NCI-H748 treated with DMSO at 0.1 percent for 48 hours (cell line): ENCODE data around the gene MKLN1.
"Not testable (repeated sequence)": the region's sequence is repeated elsewhere in the genome, so short reads cannot be mapped to it uniquely, and the experiment has no call there.

ENCODE experiments used
- DNase-seq: peaks from one replicate; lab custom pipeline; 2025; lab: John Stamatoyannopoulos, UW

Gene MKLN1

DNA sequence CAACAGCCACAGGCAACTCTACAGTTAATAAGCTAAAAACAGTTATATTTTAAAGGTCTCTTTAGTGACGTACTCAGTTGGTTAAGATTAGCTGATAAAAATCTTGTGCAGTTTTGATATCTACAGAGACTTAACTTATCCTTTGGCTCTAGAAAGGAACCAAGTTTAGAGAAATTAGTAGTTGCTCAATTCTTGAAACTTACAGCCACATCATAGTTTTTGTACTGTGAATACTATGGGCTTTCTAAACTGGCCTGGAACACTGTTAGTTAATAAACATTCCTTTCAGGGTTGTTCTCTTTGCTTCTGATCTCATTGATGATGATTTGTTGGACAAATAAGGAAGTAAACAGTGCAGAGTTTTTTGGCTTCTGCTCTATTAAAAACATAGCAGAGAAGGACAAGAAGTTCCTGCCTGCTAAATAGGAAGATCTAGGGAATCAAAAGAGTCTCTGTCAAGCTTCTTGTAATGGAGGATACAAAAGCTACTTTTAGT lies 73.1 kb downstream of the MKLN1 start:
- DNase-seq, result no peak

DNA sequence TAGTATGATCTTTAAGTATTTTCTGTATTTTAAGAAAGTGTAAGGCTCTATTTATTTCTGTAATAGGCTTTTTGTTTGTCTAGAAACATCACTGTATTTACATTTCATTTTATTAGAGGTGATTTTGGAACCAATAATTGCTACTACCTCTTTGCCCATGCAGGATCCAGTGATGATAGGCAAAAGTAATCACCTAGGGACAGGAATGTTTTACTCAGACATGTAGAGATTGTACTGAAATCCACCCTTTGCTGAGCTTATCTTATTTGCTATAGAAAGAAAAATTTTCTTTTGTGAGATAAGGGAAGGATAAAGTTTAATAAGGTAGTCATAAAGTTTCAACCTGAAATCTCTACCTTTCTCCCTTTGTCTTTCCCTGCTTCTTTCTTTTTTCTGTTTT lies 73.5 kb downstream of the MKLN1 start:
- DNase-seq, result no peak

DNA sequence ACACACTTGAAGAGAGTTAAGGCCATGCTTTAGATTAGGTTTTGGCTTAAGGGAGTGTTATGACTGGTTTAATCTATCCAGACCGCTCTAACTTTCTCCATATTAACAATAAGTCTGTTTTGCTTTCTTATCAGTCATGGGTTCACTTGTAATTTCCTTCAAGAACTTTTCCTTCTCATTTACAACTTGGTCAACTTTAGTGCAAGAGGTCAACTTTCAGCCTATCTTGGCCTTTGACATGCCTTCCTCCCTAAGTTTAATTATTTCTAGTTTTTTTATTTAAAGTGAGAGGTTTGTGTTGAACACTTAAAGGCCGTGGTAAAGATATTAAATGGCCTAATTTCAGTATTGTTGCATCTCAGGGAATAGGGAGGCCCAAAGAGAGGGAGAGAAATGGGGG lies 75.6 kb downstream of the MKLN1 start:
- no peak for DNase-seq

DNA sequence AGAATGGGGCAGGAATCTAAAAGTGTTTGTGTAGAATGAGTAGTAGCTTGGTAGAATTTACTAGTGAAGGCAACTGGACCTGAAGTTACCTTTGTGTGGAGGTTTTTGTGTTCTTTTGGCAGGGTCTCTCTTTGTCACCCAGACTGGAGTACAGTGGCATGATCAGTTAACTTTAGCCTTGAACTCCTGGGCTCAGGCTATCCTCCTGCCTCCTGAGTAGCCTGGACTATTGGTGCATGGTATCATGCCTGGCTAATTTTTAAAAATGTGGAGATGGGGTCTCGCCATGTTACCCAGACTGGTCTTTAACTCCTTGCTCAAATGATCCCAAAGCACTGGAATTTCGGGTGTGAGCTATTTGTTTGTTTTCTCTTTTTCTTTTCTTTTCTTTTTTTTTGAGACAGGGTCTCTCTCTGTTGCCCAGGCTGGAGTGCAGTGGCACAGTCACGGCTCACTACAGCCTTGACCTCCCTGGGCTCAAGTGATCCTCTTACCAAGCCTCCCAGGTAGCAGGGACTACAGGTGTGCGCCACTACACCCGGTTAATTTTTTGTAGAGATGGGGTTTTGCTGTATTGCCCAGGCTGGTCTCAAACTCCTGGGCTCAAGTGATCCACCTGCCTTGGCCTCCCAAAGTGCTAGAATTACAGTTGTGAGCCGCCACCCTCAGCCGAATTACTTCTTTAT lies 76.7 kb downstream of the MKLN1 start:
- no peak for DNase-seq

DNA sequence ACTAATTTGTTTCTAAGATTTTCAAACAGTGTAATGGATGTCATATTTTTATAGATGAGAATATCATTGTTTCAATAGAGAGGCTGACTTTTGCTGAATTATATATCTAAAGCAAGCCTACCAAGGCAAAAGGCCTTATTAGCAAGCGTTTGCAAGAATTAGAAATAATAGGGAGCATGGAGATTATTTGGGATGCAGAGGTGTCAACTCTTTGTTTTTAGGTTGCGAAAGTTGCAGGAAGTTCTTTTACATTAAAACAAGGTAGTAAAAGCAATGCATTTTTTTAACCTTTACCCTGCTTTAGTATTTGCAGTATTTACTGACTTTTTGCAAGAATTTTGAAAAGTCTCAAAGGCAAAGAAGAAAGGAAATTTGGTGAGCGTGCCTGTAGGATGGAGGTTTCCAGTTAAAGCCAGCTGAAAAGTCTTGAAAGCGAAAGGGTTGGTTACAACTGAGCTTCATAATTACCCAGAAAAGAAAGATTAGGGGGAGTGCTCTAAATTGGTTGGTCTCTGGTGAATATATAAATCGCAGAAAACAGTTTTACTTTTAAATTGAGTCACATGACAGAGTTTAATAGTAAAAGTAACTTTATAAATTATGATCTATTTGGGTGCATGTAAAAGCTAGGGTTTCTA lies 81.6 kb downstream of the MKLN1 start:
- no peak for DNase-seq

DNA sequence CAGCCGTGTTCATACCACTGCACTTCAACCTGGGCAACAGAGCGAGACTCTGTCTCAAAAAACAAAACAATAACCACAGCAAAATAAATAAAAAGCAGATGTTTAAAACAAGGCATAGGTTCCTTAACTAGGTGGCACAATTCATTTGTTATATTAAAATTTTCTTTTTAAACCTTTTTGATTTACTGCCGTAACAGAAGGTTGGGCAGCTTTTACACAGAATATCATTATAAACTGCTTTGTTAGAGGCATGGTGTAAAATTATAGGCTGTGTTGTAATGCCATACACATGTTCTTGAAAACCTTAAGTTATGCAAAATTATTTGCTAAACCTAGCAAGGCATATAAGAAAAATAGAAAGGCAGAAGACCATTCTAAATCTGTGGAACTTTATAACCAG lies 84.4 kb downstream of the MKLN1 start:
- no peak for DNase-seq

DNA sequence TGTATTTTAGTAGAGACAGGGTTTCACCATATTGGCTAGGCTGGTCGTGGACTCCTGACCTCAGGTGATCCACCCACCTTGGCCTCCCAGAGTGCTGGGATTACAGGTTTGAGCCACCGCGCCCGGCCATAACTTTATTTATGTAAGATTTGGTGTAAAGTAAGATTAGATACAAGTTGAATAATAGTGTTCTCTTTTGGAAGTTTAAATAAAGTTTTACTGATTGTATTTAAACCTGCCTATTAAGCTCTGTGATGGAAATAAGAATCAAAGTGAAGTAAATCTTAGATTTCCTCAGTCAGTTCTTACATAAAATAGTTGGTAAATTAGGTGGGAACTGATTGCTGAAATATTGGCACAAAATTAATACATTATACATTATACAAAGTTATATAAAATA lies 86.0 kb downstream of the MKLN1 start:
- DNase-seq, result no peak

DNA sequence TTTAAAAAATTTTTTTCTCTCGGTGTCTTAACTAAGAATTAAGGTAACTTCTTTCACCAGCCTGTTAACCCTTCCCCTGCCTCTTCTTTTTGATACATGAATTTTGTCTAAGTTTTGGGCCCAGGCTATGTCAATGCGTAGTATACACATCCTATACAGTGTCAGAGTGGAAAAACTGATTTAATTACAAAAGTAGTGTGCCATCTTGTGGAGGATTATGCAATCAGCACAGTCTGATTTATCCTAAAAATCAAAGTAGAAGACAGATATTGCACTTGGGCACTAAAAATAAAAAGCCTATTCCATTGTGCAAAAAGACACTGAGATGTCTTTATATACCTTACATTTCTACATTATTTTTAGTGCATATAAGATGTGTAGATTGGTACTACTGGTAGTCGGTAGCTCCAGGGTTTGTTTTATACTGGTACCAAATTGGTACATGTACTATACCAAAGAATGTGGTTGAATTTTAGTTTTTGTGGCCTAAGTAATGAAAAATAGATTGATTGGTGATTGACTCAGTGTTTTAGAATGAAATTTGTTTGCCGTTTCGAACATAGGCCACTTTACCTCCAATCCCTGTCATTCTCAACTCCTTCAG lies 96.6 kb downstream of the MKLN1 start:
- peak; percentile 17 for DNase-seq

DNA sequence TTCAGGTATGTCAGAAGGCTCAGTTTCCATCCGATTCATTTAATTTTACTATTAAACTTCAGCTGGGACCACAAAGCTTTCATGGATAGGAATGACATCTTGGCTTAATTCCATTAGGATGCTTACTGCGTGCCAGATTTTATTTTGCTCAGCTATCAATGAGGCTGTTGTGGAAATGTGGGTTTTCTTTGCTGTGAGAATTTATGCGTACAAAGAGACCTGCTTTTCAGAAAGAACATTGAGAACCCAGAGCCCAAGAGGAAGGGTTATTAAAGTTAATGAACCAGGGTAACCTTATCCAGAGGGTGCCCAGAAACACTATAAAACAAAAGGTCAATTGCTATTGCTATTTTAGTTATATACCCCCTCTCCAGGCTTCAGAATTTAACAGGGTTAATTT lies 98.3 kb downstream of the MKLN1 start:
- DNase-seq, result no peak

DNA sequence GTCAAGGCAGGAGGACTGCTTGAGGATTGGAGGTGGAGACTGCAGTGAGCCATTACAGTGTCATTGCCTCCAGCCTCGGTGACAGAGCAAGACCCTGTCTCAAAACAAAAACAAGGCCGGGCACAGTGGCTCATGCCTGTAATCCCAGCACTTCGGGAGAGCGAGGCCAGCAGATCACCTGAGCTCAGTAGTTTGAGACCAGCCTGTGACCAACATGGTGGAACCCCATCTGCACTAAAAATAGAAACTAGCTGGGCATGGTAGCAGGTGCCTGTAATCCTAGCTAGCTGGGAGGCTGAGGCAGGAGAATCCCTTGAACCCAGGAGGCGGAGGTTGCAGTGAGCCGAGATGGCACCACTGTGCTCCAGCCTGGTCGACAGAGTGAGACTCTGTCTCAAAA lies 103.2 kb downstream of the MKLN1 start:
- DNase-seq, result not testable (repeated sequence)

DNA sequence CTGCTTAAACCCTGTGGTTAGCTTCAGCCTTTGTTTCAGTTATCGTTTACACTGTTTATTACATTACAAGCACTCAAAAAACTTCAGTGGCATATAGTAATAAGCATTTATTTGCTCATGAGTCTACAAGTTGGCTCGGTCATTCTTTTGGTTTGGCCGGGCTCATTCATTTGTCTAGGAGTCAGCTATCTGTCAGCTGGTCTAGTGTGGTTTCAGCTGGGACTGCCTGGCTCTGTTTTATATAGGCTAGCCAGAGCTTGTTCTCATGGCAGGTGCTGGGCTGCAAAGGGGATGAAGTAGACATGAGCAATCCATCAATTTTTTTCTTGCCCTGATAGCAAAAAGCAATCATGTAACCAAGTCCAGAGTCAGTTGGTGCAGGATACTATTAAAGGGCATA lies 103.6 kb downstream of the MKLN1 start:
- DNase-seq, result no peak

DNA sequence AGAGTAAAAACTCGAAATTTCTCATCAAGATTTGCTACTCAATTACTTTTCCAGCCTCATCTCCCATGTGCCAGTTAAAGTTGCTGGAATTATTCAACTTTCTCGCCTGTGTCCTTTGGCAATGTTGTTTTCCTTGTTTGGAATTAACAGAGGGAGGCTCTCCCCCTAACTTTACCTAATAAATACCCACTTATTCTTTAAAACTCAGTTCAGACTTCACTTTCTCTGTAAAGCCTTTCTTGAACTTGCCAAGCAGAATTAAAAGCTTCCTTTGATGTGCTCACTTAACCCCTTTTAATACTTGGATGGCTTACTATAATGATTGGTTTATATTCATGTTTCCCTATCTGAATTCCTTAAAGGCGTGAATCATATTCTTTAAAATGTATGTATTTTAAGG lies 104.1 kb downstream of the MKLN1 start:
- DNase-seq, result no peak

DNA sequence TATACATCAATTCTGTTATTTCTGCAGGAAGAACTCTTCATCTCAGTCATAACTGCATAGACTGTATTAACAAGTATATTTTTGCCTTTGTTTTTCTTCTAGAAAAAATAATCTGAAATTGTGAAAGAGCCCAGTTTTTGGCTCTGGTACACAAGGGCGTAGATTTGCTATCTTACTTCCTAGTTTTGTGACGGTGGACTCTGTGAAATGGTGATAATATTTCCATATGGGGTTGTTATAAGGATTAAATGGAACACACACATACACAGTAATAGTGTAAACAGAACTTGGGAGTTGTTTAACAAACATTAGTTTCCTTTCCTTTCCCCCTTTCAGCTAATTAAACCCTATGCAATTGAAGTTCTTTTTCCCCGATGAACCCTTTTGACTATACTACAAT lies 108.7 kb downstream of the MKLN1 start:
- no peak for DNase-seq

DNA sequence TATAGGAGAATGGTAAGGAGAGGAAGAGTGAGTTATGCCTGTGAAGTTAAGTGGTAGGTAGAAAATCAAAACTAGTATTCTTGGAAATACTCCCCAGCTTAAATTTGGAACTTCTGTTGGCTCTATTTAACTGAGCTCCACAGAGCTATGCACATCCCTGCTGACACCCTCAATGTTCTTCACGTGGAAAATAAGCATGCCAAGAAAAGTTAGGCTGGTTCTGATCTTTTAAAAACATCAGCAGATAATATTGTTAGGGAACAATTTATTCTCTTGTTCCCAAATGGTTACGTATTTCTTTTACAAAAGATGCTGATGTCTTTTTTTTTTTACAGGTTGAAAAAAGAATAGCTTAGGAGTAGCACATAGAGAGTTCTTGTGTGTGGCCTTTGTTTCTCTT lies 111.3 kb downstream of the MKLN1 start:
- DNase-seq, result no peak

DNA sequence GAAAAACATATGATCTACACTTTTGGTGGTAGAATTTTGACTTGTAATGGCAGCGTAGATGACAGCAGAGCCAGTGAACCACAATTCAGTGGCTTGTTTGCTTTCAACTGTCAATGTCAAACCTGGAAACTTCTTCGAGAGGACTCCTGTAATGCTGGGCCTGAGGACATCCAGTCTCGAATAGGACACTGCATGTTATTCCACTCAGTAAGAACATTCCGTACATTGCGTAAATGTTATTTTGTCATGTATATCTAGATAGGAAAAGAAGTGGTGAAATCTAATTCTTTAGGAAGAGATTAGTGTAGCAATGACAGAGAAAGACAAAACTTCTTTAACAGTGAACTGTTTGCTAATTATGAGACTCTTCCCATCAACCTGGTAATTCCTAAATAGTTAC lies 115.8 kb downstream of the MKLN1 start:
- DNase-seq, result no peak

DNA sequence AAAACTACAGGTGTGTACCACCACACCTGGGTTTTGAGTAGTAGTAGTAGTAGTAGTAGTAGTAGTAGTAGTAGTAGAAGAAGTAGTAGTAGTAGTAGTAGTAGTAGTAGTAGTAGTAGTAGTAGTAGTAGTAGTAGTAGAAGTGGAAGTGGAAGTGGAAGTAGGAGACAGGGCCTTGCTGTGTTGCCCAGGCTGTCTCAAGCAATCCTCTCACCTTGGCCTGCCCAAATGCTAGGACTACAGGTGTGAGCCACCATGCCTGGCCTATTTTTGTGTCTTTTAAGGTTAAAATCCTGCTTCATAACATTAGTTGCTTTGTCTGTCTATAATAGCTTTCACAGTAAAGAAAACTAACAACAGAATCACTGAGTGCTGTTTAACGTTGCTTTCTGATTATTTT lies 117.0 kb downstream of the MKLN1 start:
- no peak for DNase-seq

DNA sequence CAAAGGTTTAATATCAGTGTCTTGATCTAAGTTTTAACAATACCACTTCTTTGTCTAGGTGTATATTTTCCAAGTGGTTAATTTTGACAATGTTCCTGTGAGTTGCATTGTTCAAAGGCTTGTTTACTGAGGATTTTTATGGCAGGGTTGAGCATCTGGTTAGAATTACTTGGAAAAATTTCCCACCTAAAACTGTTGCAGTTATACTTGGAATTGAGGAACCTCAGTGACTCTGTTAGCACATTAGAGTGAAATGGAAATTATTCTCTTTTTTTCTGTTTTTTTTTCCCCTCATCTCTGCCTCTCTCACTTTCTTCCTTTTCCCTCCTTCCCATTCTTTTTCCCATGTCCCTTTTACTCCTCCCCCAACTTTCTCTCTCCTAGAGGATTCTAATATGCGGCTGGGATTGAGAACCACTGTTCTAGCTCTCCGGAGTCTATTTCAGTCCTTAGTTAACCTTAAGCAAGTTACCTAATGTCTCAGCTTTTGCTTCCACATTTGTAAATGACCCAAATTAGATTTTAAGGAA lies 121.8 kb downstream of the MKLN1 start:
- DNase-seq, result no peak

DNA sequence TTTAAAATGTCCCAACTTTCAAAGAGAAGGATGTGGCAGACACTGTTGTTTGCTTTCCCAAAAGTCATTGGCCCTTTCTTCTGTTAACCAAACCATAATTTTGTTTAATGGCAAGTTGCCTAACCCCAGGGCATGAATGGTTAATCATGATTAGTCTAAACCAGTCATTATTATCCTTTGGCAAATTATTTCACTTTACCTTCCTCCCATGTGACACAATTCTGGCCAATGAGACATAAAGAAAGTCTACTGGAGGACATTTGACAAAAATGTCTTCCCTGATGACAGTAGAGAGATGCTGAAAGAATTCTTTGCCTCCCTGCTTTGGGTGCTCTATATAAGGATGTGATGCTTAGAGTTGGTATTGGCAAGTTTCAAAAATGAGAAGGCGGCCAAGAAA lies 126.8 kb downstream of the MKLN1 start:
- DNase-seq, result no peak

DNA sequence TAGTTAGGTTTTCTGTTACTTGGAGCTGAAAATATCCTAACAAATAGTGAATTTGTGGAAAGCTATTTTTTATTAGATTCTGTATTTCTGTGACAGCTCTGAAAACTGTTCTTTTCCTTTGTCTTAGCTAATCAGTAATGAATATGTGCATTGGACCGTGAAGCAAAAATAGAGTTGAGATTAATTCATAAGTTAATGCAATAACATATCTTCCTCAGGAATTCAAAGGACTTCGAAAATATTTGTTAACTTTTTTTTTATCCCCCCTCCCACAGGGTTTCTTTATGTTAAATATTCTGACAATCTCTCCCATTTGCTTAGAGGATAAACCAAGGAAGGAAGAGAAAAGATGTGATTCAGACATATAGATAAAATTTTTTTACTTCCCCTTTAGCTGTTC lies 127.3 kb downstream of the MKLN1 start:
- no peak for DNase-seq

DNA sequence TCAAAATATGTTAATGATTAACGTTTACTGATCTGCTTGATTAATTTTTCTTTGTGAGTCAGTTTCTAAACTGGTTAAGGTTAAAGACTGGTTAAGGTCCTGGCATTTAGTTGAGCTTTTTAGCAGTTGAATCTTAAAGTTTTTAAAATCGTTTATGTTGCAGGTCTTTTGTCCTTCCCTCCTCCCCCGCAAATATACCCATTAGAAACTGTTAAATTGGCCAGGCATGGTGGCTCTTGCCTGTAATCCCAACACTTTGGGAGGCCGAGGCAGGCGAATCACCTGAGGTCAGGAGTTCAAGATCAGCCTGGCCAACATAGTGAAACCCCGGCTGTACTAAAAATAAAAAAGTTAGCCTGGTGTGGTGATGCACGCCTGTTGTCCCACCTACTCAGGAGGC lies 127.9 kb downstream of the MKLN1 start:
- no peak for DNase-seq

DNA sequence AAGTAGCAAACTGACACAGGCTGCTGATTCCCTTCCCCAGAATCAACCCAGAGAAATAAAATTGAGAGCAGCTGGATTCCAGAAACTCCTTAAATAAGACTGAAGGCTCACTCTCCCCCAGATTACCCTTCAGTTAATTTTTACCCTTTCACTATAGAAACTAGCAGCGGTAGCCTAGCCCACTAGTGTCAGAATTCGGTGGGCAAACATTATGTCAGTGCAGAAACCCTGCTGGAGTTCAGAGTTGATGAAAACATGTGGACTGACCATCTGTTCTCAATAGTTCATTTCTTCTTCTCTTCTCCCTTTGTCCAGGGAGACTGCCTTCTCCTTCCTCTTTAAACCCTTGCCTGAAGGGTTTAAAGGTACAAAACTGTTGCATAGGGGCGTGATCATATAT lies 128.7 kb downstream of the MKLN1 start:
- DNase-seq, result no peak

DNA sequence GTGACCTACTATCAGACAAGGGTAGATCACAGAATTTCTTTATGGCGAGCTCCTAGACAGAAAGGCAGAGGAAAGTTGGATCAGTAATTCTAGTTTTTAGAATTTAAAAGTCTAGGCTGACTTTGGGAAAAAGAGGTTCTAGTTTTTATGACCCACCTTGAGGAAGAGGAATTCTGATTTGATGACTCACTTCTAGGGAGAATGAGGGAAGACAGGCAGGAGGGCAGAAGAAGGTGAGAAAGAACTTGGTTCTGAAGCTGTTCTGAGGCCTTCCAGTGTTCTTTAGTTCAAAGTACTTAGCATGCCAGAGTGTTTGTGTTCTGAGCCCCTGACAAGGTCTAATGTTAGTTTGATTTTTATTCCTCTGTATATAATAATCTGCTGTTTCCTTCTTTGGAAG lies 131.6 kb downstream of the MKLN1 start:
- no peak for DNase-seq

DNA sequence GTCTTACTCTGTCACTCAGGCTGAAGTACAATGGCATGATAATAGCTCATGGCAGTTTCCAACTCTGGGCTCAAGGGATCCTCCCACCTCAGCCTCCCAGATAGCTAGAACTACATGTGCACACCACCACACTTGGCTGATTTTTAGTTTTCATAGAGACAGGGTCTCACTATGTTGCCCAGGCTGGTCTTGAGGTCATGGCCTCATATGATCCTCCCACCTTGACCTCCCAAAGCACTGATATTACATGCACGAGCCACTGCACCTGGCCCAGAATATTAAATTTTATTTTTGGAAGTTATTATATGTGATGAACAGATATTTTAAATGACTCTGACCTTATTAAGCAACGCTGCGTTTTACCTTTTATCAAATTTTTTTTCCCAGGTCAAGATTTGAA lies 134.4 kb downstream of the MKLN1 start:
- no peak for DNase-seq
